Activated naive CD4-positive, alpha-beta T cell treated with anti-CD3 and anti-CD28 coated beads, Interleukin-2, amount 50 U/mL, for 72 hours (primary cell): ENCODE measurements around the gene CD274. TPM values are rescaled to one million over a fixed set of nuclear protein-coding genes. Genes with fewer than 3 reads are reported as not detected.
"Not testable (repeated sequence)": the region's sequence is repeated elsewhere in the genome, so short reads cannot be mapped to it uniquely, and the experiment has no call there.

Experiments used
- ATAC-seq, 2 donors: fragments of 150-1000 bp; cut with Tn5 transposase; 2 replicates each; pipeline ENCODE4 v1.10.0; 2021; ENCODE audit warnings: mild to moderate bottlenecking in 2 of 2, moderate library complexity in 2 of 2
- DNase-seq, 2 donors: peaks; one replicate each; pipeline ENCODE4 v3.0.0; 2021 to 2022; ENCODE audit warnings: low spot score in 2 of 2
- H3K27ac Mint-ChIP-seq, 2 donors: one replicate each; pipeline ENCODE4 v1.8.0; 2022; ENCODE audit warnings: mild to moderate bottlenecking in 2 of 2, mixed read lengths in 2 of 2
- H3K36me3 Mint-ChIP-seq, 2 donors: one replicate each; pipeline ENCODE4 v1.8.0; 2022; ENCODE audit warnings: mixed read lengths in 2 of 2
- H3K9me3 Mint-ChIP-seq, 2 donors: one replicate each; pipeline ENCODE4 v1.8.0; 2022; ENCODE audit warnings: mixed read lengths in 2 of 2
- total RNA-seq, 2 donors: library from RNA; stranded (reverse); gene quantifications; one replicate each; pipeline ENCODE4 v1.2.3, GENCODE V29; 2022

CD274 gene
- total RNA-seq, 2 donors from 2014 or later, result 34.5 to 65.5 TPM

GRCh38 chr9:5448461-5449435 lies 1.6 kb upstream of the CD274 start:
- no peak for DNase-seq

GRCh38 chr9:5449521-5450358 lies 602 bp upstream of the CD274 start:
- peak overlapping the region; percentile 69 to 96 for H3K27ac Mint-ChIP-seq
- peaks cover 0 to 4% of the 10 kb centered on the region in 2 donors for H3K9me3 Mint-ChIP-seq
- DNase-seq, result no peak
- peak in 1 of 2 donors; percentile 7 for ATAC-seq
- H3K36me3 Mint-ChIP-seq, result peaks cover 20 to 28% of the 10 kb centered on the region in 2 donors

More at GRCh38 chr9:5448461-5449435, 1.6 kb upstream of the CD274 start:
- Mint-ChIP-seq H3K27ac (peak overlapping the region; percentile 69 to 96), H3K36me3 (peaks cover 20 to 28% of the 10 kb centered on the region in 2 donors), H3K9me3 (peaks cover 0 to 4% of the 10 kb centered on the region in 2 donors)
- no peak for ATAC-seq

- ATAC-seq (no peak), DNase-seq (no peak)
- Mint-ChIP-seq H3K27ac (peak overlapping the region; percentile 96 to 97), H3K9me3 (no peaks in the 10 kb centered on the region), H3K36me3 (peaks cover 33 to 40% of the 10 kb centered on the region in 2 donors)
These were observed 1.9 kb downstream of the CD274 start for GRCh38 chr9:5452286-5452609.

GRCh38 chr9:5453004-5453403 lies 2.7 kb downstream of the CD274 start:
- Mint-ChIP-seq H3K27ac (peak overlapping the region; percentile 50 to 96), H3K9me3 (no peaks in the 10 kb centered on the region), H3K36me3 (peaks cover 38 to 47% of the 10 kb centered on the region in 2 donors)
- DNase-seq (no peak), ATAC-seq (no peak)

- ATAC-seq (peak in 1 of 2 donors; percentile 19), DNase-seq (no peak)
- peak overlapping the region; percentile 50 to 96 for H3K27ac Mint-ChIP-seq
- H3K36me3 Mint-ChIP-seq, result peaks cover 44 to 54% of the 10 kb centered on the region in 2 donors
- H3K9me3 Mint-ChIP-seq, result peaks cover 0 to 4% of the 10 kb centered on the region in 2 donors
These were observed 3.3 kb downstream of the CD274 start for GRCh38 chr9:5453673-5454072.

GRCh38 chr9:5455181-5455580 lies 4.8 kb downstream of the CD274 start:
- H3K9me3 Mint-ChIP-seq, result peaks cover 3 to 9% of the 10 kb centered on the region in 2 donors
- H3K36me3 Mint-ChIP-seq, result peaks cover 55 to 69% of the 10 kb centered on the region in 2 donors
- DNase-seq (no peak), ATAC-seq (peak; percentile 70 to 77)
- H3K27ac Mint-ChIP-seq, result peak overlapping the region; percentile 94

GRCh38 chr9:5459289-5459829 lies 9.0 kb downstream of the CD274 start:
- Mint-ChIP-seq H3K27ac (peak overlapping the region; percentile 96 to 97), H3K36me3 (peaks cover 61 to 87% of the 10 kb centered on the region in 2 donors), H3K9me3 (peaks cover 3 to 9% of the 10 kb centered on the region in 2 donors)
- ATAC-seq, result peak; percentile 78 to 84
- peak in 1 of 2 donors; percentile 62 for DNase-seq

GRCh38 chr9:5460157-5460556 lies 9.8 kb downstream of the CD274 start:
- Mint-ChIP-seq H3K36me3 (peaks cover 67 to 93% of the 10 kb centered on the region in 2 donors), H3K27ac (peak overlapping the region; percentile 96 to 97), H3K9me3 (peaks cover 3 to 9% of the 10 kb centered on the region in 2 donors)
- ATAC-seq (no peak), DNase-seq (no peak)

GRCh38 chr9:5464831-5465330 lies 14.5 kb downstream of the CD274 start:
- ATAC-seq, DNase-seq, H3K9me3 Mint-ChIP-seq: not testable (repeated sequence)
- peaks cover 68 to 91% of the 10 kb centered on the region in 2 donors for H3K36me3 Mint-ChIP-seq
- peak overlapping the region in 1 of 2 donors; percentile 38 for H3K27ac Mint-ChIP-seq

- H3K27ac Mint-ChIP-seq, result no peak overlapping the region
- no peak for ATAC-seq
- H3K36me3 Mint-ChIP-seq, result peaks cover 62 to 87% of the 10 kb centered on the region in 2 donors
- DNase-seq, result no peak
- no peaks in the 10 kb centered on the region for H3K9me3 Mint-ChIP-seq
These were observed 15.7 kb downstream of the CD274 start for GRCh38 chr9:5466005-5466404.

- Mint-ChIP-seq H3K9me3 (no peaks in the 10 kb centered on the region), H3K36me3 (peaks cover 62 to 83% of the 10 kb centered on the region in 2 donors), H3K27ac (peak overlapping the region; percentile 43 to 67)
- DNase-seq, result no peak
- ATAC-seq, result no peak
These were observed 16.4 kb downstream of the CD274 start for GRCh38 chr9:5466766-5467165.

GRCh38 chr9:5468850-5469249 lies 18.5 kb downstream of the CD274 start:
- no peak overlapping the region for H3K27ac Mint-ChIP-seq
- peaks cover 48 to 65% of the 10 kb centered on the region in 2 donors for H3K36me3 Mint-ChIP-seq
- H3K9me3 Mint-ChIP-seq, result no peaks in the 10 kb centered on the region
- DNase-seq, result no peak
- no peak for ATAC-seq

GRCh38 chr9:5470122-5470521 lies 19.8 kb downstream of the CD274 start:
- H3K9me3 Mint-ChIP-seq, result peaks cover 0 to 6% of the 10 kb centered on the region in 2 donors
- DNase-seq, result no peak
- ATAC-seq, result no peak
- H3K36me3 Mint-ChIP-seq, result peaks cover 42 to 53% of the 10 kb centered on the region in 2 donors
- H3K27ac Mint-ChIP-seq, result no peak overlapping the region

- peaks cover 0 to 7% of the 10 kb centered on the region in 2 donors for H3K9me3 Mint-ChIP-seq
- H3K27ac Mint-ChIP-seq, result no peak overlapping the region
- ATAC-seq, result peak; percentile 61 to 78
- no peak for DNase-seq
- H3K36me3 Mint-ChIP-seq, result peaks cover 39 to 53% of the 10 kb centered on the region in 2 donors
These were observed 20.5 kb downstream of the CD274 start for GRCh38 chr9:5470816-5471215.

- not testable (repeated sequence) for ATAC-seq
These were observed 25.3 kb downstream of the CD274 start for GRCh38 chr9:5475611-5476010.

GRCh38 chr9:5478206-5478605 lies 27.9 kb downstream of the CD274 start:
- DNase-seq, result no peak
- no peak overlapping the region for H3K27ac Mint-ChIP-seq
- H3K36me3 Mint-ChIP-seq, result peaks cover 18 to 26% of the 10 kb centered on the region in 2 donors
- peak; percentile 54 to 85 for ATAC-seq
- H3K9me3 Mint-ChIP-seq, result peaks cover 5 to 23% of the 10 kb centered on the region in 2 donors

More at GRCh38 chr9:5475611-5476010, 25.3 kb downstream of the CD274 start:
- peaks cover 5 to 23% of the 10 kb centered on the region in 2 donors for H3K9me3 Mint-ChIP-seq
- H3K36me3 Mint-ChIP-seq, result peaks cover 18 to 33% of the 10 kb centered on the region in 2 donors
- H3K27ac Mint-ChIP-seq, DNase-seq: not testable (repeated sequence)
